Astrocyte (in vitro differentiated cells and primary cell): Measurements from ENCODE around the gene DYNLT2B. TPM values are rescaled to one million over a fixed set of nuclear protein-coding genes. Genes with fewer than 3 reads are reported as not detected.
"Not testable (repeated sequence)": the region's sequence is repeated elsewhere in the genome, so short reads cannot be mapped to it uniquely, and the experiment has no call there.

Experiments
- DNase-seq: peaks from one replicate; pipeline ENCODE4 v3.0.0-alpha.2; 2010; ENCODE audit warnings: low read depth
- FAIRE-seq: peaks from 2 replicates; lab custom pipeline; 2011; peaks lifted over from hg19 to GRCh38; lab: Jason Lieb, UNC
- H2AFZ ChIP-seq: 2 replicates; pipeline ENCODE4 v1.6.0; 2012; ENCODE audit warnings: low read depth, low read length, inconsistent platforms
- H3K27ac ChIP-seq: 2 replicates; pipeline ENCODE4 v1.5.1; 2011; ENCODE audit warnings: low read depth, low read length, inconsistent platforms
- H3K27me3 ChIP-seq: 2 replicates; pipeline ENCODE4 v1.6.0; 2011; ENCODE audit warnings: low read length, inconsistent platforms; ENCODE audit not compliant: insufficient read depth
- H3K36me3 ChIP-seq: 2 replicates; pipeline ENCODE4 v1.5.1; 2011; ENCODE audit warnings: low read length, inconsistent platforms; ENCODE audit not compliant: insufficient read depth
- H3K4me1 ChIP-seq: 2 replicates; pipeline ENCODE4 v1.5.1; 2011; ENCODE audit warnings: low read length, inconsistent platforms; ENCODE audit not compliant: insufficient read depth
- H3K4me2 ChIP-seq: 2 replicates; pipeline ENCODE4 v1.6.0; 2012; ENCODE audit warnings: low read length, inconsistent platforms
- H3K4me3 ChIP-seq: 2 replicates; pipeline ENCODE4 v1.5.1; 2011; ENCODE audit warnings: low read depth, mild to moderate bottlenecking, low read length, inconsistent platforms; ENCODE audit not compliant: insufficient read depth
- H3K79me2 ChIP-seq: 2 replicates; pipeline ENCODE4 v1.6.0; 2012; ENCODE audit warnings: mild to moderate bottlenecking, low read length, inconsistent platforms; ENCODE audit not compliant: insufficient read depth
- H3K9ac ChIP-seq: 2 replicates; pipeline ENCODE4 v1.6.0; 2012; ENCODE audit warnings: mild to moderate bottlenecking, low read length, inconsistent platforms
- H3K9me3 ChIP-seq: 2 replicates; pipeline ENCODE4 v1.5.1; 2012; ENCODE audit warnings: low read depth, mild to moderate bottlenecking, low read length, inconsistent platforms; ENCODE audit not compliant: insufficient read depth
- H4K20me1 ChIP-seq: 2 replicates; pipeline ENCODE4 v1.6.0; 2012; ENCODE audit warnings: low read length, inconsistent platforms; ENCODE audit not compliant: insufficient read depth
- H3K27ac Mint-ChIP-seq: one replicate; pipeline ENCODE4 v1.8.0; 2021; ENCODE audit warnings: mild to moderate bottlenecking, mixed read lengths; ENCODE audit not compliant: unreplicated experiment
- H3K27me3 Mint-ChIP-seq: one replicate; pipeline ENCODE4 v1.8.0; 2021; ENCODE audit warnings: low read depth, mixed read lengths; ENCODE audit not compliant: unreplicated experiment
- H3K36me3 Mint-ChIP-seq: one replicate; pipeline ENCODE4 v1.8.0; 2021; ENCODE audit warnings: low read depth, mixed read lengths; ENCODE audit not compliant: unreplicated experiment
- H3K4me1 Mint-ChIP-seq: one replicate; pipeline ENCODE4 v1.8.0; 2021; ENCODE audit warnings: low read depth, mixed read lengths; ENCODE audit not compliant: unreplicated experiment
- H3K4me3 Mint-ChIP-seq: one replicate; pipeline ENCODE4 v1.8.0; 2021; ENCODE audit warnings: mild to moderate bottlenecking, moderate library complexity, mixed read lengths; ENCODE audit not compliant: unreplicated experiment
- H3K9me3 Mint-ChIP-seq: one replicate; pipeline ENCODE4 v1.8.0; 2021; ENCODE audit warnings: mild to moderate bottlenecking, mixed read lengths; ENCODE audit not compliant: unreplicated experiment
- CTCF ChIP-seq: IDR thresholded peaks from 2 replicates; pipeline ENCODE4 v1.5.1; 2011; ENCODE audit warnings: low read depth, mild to moderate bottlenecking, inconsistent platforms, low read length, moderate library complexity; ENCODE audit not compliant: insufficient read depth
- EZH2 ChIP-seq: IDR thresholded peaks from 2 replicates; pipeline ENCODE4 v1.6.1; 2012; ENCODE audit warnings: mild to moderate bottlenecking, low read length, inconsistent platforms; ENCODE audit not compliant: insufficient read depth
- total RNA-seq: library from RNA; stranded (reverse); gene quantifications from 2 replicates; pipeline ENCODE4 v1.2.1, GENCODE V29; 2021

The DYNLT2B gene
- total RNA-seq, 1 donor from 2014 or later = 10.9 TPM

- no peaks in the 10 kb centered on the region for H3K4me1 Mint-ChIP-seq
- FAIRE-seq = no peak
- H3K36me3 Mint-ChIP-seq = peaks cover 20% of the 10 kb centered on the region
These were observed 71.3 kb downstream of the DYNLT2B start for GRCh38 chr3:196246612-196247308.

DNA sequence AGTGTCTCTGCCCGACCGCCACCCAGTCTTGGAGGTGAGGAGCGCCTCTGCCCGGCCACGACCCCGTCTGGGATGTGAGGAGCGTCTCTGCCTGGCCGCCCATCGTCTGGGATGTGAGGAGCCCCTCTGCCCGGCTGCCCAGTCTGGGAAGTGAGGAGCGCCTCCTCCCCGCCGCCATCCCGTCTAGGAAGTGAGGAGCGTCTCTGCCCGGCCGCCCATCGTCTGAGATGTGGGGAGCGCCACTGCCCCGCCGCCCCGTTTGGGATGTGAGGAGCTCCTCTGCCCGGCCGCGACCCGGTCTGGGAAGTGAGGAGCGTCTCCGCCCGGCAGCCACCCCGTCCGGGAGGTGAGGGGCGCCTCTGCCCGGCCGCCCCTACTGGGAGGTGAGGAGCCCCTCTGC, 73.9 kb downstream of the DYNLT2B start:
- not testable (repeated sequence) for H3K4me3 ChIP-seq

More at GRCh38 chr3:196246612-196247308, 71.3 kb downstream of the DYNLT2B start:
- TF ChIP-seq EZH2 (no peak), CTCF (no peak)
- peaks cover 46% of the 10 kb centered on the region for H4K20me1 ChIP-seq
- H2AFZ ChIP-seq = no peak overlapping the region
- Mint-ChIP-seq H3K27me3 (no peaks in the 10 kb centered on the region), H3K27ac (no peak overlapping the region), H3K9me3 (no peaks in the 10 kb centered on the region), H3K4me3 (no peak overlapping the region)
- H3K27ac ChIP-seq = no peak overlapping the region
- no peaks in the 10 kb centered on the region for H3K27me3 ChIP-seq
- H3K4me1 ChIP-seq = no peaks in the 10 kb centered on the region
- H3K36me3 ChIP-seq = peaks cover 32% of the 10 kb centered on the region
- H3K4me3 ChIP-seq = no peak overlapping the region
- H3K9me3 ChIP-seq = no peaks in the 10 kb centered on the region
- no peak overlapping the region for H3K9ac ChIP-seq
- peaks cover 26% of the 10 kb centered on the region for H3K79me2 ChIP-seq
- peak; percentile 82 for DNase-seq
- H3K4me2 ChIP-seq = no peak overlapping the region

DNA sequence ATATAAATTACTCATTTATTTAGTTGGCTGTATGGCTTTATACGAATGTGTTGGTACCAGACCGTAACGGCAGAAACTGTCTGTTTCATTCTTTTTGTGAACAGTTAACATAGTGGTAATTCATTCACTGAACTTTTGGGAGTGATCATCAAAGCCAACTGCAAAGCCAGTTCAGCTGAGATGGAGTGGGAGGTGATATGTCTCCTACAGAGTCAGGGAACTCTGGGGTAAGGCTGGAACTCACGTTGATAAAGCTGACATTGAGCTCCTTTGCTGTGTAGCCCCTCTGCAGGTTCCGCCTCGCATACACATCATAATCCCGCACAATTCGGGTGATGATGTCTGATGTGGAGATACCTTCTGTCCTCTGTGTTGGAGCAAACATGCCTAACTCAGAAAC, 76.3 kb downstream of the DYNLT2B start:
- Histone ChIP-seq H3K27ac (no peak overlapping the region), H3K9ac (no peak overlapping the region), H3K27me3 (no peaks in the 10 kb centered on the region), H3K4me2 (no peak overlapping the region), H3K36me3 (peaks cover 44% of the 10 kb centered on the region), H3K4me1 (no peaks in the 10 kb centered on the region), H3K4me3 (no peak overlapping the region), H3K9me3 (no peaks in the 10 kb centered on the region), H3K79me2 (no peaks in the 10 kb centered on the region), H2AFZ (no peak overlapping the region), H4K20me1 (peaks cover 25% of the 10 kb centered on the region)
- TF ChIP-seq CTCF = no peak
- TF ChIP-seq EZH2 = no peak
- H3K4me1 Mint-ChIP-seq = peaks cover 11% of the 10 kb centered on the region
- peaks cover 29% of the 10 kb centered on the region for H3K36me3 Mint-ChIP-seq
- H3K4me3 Mint-ChIP-seq = no peak overlapping the region
- H3K9me3 Mint-ChIP-seq = no peaks in the 10 kb centered on the region
- FAIRE-seq (no peak), DNase-seq (no peak)
- no peak overlapping the region for H3K27ac Mint-ChIP-seq
- no peaks in the 10 kb centered on the region for H3K27me3 Mint-ChIP-seq

More for the DNA sequence above, 73.9 kb downstream of the DYNLT2B start:
- H3K9me3 Mint-ChIP-seq, DNase-seq, H3K4me2 ChIP-seq, H3K27ac Mint-ChIP-seq, H3K9ac ChIP-seq, H2AFZ ChIP-seq, H3K27me3 Mint-ChIP-seq, H3K27me3 ChIP-seq, H3K4me1 ChIP-seq, H3K4me3 Mint-ChIP-seq, FAIRE-seq, H3K27ac ChIP-seq, H3K4me1 Mint-ChIP-seq, H3K79me2 ChIP-seq, H3K9me3 ChIP-seq: not testable (repeated sequence)
- H4K20me1 ChIP-seq = peaks cover 43% of the 10 kb centered on the region
- peaks cover 23% of the 10 kb centered on the region for H3K36me3 Mint-ChIP-seq
- peaks cover 40% of the 10 kb centered on the region for H3K36me3 ChIP-seq

Other genes with a start within 250 kb of the DYNLT2B start
- gene TFRC, start 236.2 kb downstream of the DYNLT2B start, total RNA-seq = 98.4 and 104 TPM in 2 replicates
- 0.41 TPM in 1 of 2 replicates, not detected in the other for gene ZDHHC19, start 106.8 kb downstream of the DYNLT2B start, total RNA-seq
- not detected in 2 replicates for gene SLC51A, start 101.7 kb downstream of the DYNLT2B start, total RNA-seq
- 87.3 and 92.6 TPM in 2 replicates for gene PCYT1A, start 30.5 kb downstream of the DYNLT2B start, total RNA-seq
- 0.27 TPM in 1 of 2 replicates, not detected in the other for gene TM4SF19, start 20.1 kb upstream of the DYNLT2B start, total RNA-seq
- 90.7 and 90.9 TPM in 2 replicates for gene UBXN7, start 114.2 kb upstream of the DYNLT2B start, total RNA-seq
- 18.0 and 18.3 TPM in 2 replicates for gene RNF168, start 185.5 kb upstream of the DYNLT2B start, total RNA-seq
- not detected in 2 replicates for gene SMCO1, start 197.1 kb upstream of the DYNLT2B start, total RNA-seq